ENCODE results near the gene TMEM147. TPM values are rescaled to one million over a fixed set of nuclear protein-coding genes. Genes with fewer than 3 reads are reported as not detected.

TMEM147 gene
- total RNA-seq, 4 donors from 2014 or later, result 34.6 to 111 (median 50.0) TPM

DNA sequence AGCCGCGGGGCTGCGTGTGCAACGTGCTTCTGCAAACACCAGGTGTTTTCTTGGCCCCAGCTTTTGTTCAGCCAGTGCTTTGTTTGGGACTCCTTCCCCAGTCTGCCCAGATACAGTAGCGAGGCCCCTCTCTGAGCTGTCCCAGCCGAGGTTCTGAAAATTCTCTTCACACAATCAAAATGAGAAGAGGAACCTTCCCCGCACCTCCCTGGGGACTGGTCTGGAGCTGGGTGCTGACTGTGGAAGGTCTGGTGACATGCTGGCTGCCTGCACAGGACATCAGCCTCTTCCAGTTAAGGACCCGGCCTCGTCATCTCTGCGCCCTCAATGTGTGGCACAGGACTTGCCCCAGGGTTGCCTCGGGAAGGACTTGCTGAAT, 13.8 kb downstream of the TMEM147 start:
- Histone ChIP-seq H3K36me3 (no peaks in the 10 kb centered on the region), H3K27me3 (peaks cover 11 to 15% of the 10 kb centered on the region in 2 donors), H3K4me3 (no peak overlapping the region), H3K27ac (no peak overlapping the region), H3K4me1 (peaks cover 0 to 3% of the 10 kb centered on the region in 2 donors), H3K9me3 (no peaks in the 10 kb centered on the region)
- intact Hi-C loops (cut with DNase I; ENCODE audit: low total_unique reads), result no loop called here
- no peak for DNase-seq
- no peak for TF ChIP-seq POLR2A (IDR thresholded peaks at IDR 0.05)
- TF ChIP-seq, protein P1, sequence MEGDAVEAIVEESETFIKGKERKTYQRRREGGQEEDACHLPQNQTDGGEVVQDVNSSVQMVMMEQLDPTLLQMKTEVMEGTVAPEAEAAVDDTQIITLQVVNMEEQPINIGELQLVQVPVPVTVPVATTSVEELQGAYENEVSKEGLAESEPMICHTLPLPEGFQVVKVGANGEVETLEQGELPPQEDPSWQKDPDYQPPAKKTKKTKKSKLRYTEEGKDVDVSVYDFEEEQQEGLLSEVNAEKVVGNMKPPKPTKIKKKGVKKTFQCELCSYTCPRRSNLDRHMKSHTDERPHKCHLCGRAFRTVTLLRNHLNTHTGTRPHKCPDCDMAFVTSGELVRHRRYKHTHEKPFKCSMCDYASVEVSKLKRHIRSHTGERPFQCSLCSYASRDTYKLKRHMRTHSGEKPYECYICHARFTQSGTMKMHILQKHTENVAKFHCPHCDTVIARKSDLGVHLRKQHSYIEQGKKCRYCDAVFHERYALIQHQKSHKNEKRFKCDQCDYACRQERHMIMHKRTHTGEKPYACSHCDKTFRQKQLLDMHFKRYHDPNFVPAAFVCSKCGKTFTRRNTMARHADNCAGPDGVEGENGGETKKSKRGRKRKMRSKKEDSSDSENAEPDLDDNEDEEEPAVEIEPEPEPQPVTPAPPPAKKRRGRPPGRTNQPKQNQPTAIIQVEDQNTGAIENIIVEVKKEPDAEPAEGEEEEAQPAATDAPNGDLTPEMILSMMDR (IDR thresholded peaks at IDR 0.05), result no peak

DNA sequence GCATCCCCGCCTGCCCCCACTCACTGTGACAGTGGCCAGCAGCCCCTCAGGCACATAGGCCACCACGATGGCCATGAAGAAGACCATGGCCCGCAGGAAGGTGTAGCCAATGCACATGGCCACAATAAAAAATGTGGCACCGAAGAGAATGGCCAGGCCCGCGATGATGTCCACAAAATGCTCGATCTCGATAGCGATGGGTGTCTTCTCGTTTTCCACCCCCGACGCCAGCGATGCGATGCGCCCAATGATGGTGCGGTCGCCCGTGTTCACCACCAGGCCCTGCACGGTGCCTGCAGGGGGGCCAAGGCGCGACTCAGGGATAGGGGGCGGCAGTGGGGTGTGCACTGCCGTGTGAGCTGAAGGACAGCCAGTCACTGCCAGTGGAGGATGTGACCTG, 14.4 kb downstream of the TMEM147 start:
- peaks cover 11 to 15% of the 10 kb centered on the region in 2 donors for H3K27me3 ChIP-seq
- no peak overlapping the region for H3K27ac ChIP-seq
- no peaks in the 10 kb centered on the region for H3K36me3 ChIP-seq
- TF ChIP-seq POLR2A (IDR thresholded peaks at IDR 0.05), result no peak
- TF ChIP-seq, protein P1 (IDR thresholded peaks at IDR 0.05), result no peak
- DNase-seq, result no peak
- H3K9me3 ChIP-seq, result no peaks in the 10 kb centered on the region
- H3K4me1 ChIP-seq, result peaks cover 0 to 3% of the 10 kb centered on the region in 2 donors
- intact Hi-C loops (cut with DNase I; ENCODE audit: low total_unique reads), result no loop called here
- no peak overlapping the region for H3K4me3 ChIP-seq

DNA sequence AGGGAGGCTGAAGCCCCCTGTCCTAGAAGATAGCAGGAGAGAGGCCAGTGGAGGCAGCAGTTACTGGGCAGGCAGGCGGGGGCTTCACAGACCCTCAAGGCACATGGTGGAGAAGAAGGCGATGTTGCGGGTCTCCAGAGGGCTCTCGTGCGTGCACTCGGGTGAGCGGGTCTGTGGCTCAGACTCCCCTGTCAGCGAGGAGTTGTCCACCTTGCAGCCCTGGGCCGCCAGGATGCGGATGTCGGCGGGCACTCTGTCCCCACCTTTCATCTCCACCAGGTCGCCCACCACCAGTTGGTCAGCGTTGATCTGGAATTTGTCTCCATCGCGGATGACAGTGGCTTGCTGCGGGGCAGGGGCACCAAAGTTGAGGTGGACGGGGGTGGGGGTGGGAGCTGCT, 14.8 kb downstream of the TMEM147 start:
- H3K36me3 ChIP-seq, result no peaks in the 10 kb centered on the region
- H3K4me3 ChIP-seq, result no peak overlapping the region
- peaks cover 11 to 15% of the 10 kb centered on the region in 2 donors for H3K27me3 ChIP-seq
- peaks cover 0 to 3% of the 10 kb centered on the region in 2 donors for H3K4me1 ChIP-seq
- H3K9me3 ChIP-seq, result no peaks in the 10 kb centered on the region
- TF ChIP-seq POLR2A (IDR thresholded peaks at IDR 0.05), result no peak
- TF ChIP-seq, protein P1 (IDR thresholded peaks at IDR 0.05), result no peak
- no peak overlapping the region for H3K27ac ChIP-seq
- DNase-seq, result no peak
- intact Hi-C loops (cut with DNase I; ENCODE audit: low total_unique reads), result no loop called here

DNA sequence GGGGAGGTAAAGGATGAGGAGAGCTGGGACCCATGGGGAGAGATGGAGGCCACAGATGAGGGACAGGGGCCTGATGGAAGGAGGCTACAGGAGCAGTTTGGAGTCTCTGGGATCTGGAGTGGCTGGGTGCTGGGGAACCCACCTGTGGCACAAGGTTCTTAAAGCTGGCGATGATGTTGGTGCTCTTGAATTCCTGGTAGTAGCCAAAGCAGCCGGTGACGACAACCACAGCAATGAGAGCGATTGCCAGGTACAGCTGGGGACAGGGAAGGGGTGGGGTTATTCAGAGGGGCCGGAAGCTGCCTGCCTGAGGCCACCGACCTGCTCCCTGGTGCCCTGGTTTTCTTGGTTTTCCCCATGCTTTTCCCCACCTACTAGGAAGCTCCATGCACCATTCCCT, 15.3 kb downstream of the TMEM147 start:
- Histone ChIP-seq H3K27me3 (peaks cover 11 to 15% of the 10 kb centered on the region in 2 donors), H3K4me1 (peaks cover 0 to 3% of the 10 kb centered on the region in 2 donors), H3K4me3 (no peak overlapping the region), H3K36me3 (no peaks in the 10 kb centered on the region), H3K27ac (no peak overlapping the region), H3K9me3 (no peaks in the 10 kb centered on the region)
- intact Hi-C loops (cut with DNase I; ENCODE audit: low total_unique reads), result no loop called here
- no peak for DNase-seq
- TF ChIP-seq POLR2A (IDR thresholded peaks at IDR 0.05), result no peak
- TF ChIP-seq, protein P1 (IDR thresholded peaks at IDR 0.05), result no peak

DNA sequence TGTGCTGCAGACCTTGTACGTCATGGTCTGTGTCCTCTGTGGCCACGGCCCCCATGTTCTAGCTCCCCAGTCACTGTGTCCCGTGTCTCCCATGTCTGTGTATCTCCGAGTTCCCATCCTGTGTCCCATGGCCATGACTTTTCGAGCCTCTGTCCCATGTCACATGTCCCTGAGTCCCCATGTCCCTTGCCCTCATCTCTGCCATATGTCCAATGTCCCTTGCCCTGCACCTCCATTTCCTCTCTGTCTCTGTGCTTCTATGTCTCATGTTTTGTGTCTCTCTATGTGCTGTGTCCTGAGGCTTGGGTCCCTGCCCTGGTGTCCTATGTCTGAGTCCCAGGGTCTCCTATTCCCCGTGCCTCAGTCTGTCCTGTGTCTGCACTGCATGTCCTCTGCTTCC, 16.0 kb downstream of the TMEM147 start:
- TF ChIP-seq, protein P1 (IDR thresholded peaks at IDR 0.05), result no peak
- no peak for TF ChIP-seq POLR2A (IDR thresholded peaks at IDR 0.05)
- peaks cover 0 to 3% of the 10 kb centered on the region in 2 donors for H3K4me1 ChIP-seq
- H3K27ac ChIP-seq, result no peak overlapping the region
- H3K36me3 ChIP-seq, result no peaks in the 10 kb centered on the region
- intact Hi-C loops (cut with DNase I; ENCODE audit: low total_unique reads), result no loop called here
- no peak overlapping the region for H3K4me3 ChIP-seq
- H3K9me3 ChIP-seq, result no peaks in the 10 kb centered on the region
- H3K27me3 ChIP-seq, result peaks cover 11 to 15% of the 10 kb centered on the region in 2 donors
- DNase-seq, result no peak

All from uterus (tissue), 4 donors.